SK-N-SH (cell line): ENCODE data around the gene B3GALT5. TPM values are rescaled to one million over a fixed set of nuclear protein-coding genes. Genes with fewer than 3 reads are reported as not detected.

Source experiments
- CTCF ChIA-PET: fragments of 300-600, 350-600 bp; formaldehyde crosslinking; extraction: SDS; loops from one replicate; lab custom pipeline; 2021; lab: Yijun Ruan, JAX
- POLR2A ChIA-PET: fragments of 350-600 bp; sonication (Branson Sonifier 250); formaldehyde crosslinking; extraction: SDS; loops from one replicate; lab custom pipeline; 2020; ENCODE audit warnings: antibody characterized with exemption, inconsistent platforms; lab: Yijun Ruan, JAX
- DNase-seq: peaks from one replicate; pipeline ENCODE4 v3.0.0; 2012
- H2AFZ ChIP-seq: fragments of 200-600 bp; sonication (generic); 2 replicates; pipeline ENCODE4 v1.8.1; 2016; ENCODE audit warnings: antibody characterized with exemption, mild to moderate bottlenecking, low read depth
- H3F3A ChIP-seq: fragments of 200-600 bp; sonication (generic); replicated peaks from 2 replicates; pipeline ENCODE3; 2016; ENCODE audit warnings: antibody characterized with exemption, mild to moderate bottlenecking; ENCODE audit not compliant: insufficient read depth
- H3K27ac ChIP-seq, 2 experiments: fragments of 200-500 bp in 1 of 2; fragments of 200-600 bp in 1 of 2; sonication (Bioruptor generic) in 1 of 2; sonication (generic), shearing (Covaris generic) in 1 of 2; 2 replicates each; pipeline versions ENCODE4 v1.5.1 to v1.6.1; 2014 to 2016; ENCODE audit warnings: low read depth in 2 of 2, inconsistent platforms in 1 of 2, low read length in 1 of 2, mild to moderate bottlenecking in 1 of 2, mixed read lengths in 1 of 2
- H3K27me3 ChIP-seq: fragments of 200-600 bp; sonication (generic), shearing (Covaris generic); 2 replicates; pipeline ENCODE4 v1.6.1; 2016; ENCODE audit warnings: mixed run types; ENCODE audit not compliant: insufficient read depth
- H3K36me3 ChIP-seq, 2 experiments: fragments of 200-500 bp in 1 of 2; fragments of 200-600 bp in 1 of 2; sonication (Bioruptor generic) in 1 of 2; sonication (generic) in 1 of 2; replicated peaks in 1 of 2; 2 replicates each; pipeline versions ENCODE3 to v1.5.1; 2014 to 2016; ENCODE audit warnings: low read length in 1 of 2, mild to moderate bottlenecking in 1 of 2; ENCODE audit not compliant: insufficient read depth in 2 of 2, control insufficient read depth in 1 of 2
- H3K4me1 ChIP-seq, 2 experiments: fragments of 200-500 bp in 1 of 2; fragments of 200-600 bp in 1 of 2; sonication (Bioruptor generic) in 1 of 2; sonication (generic), shearing (Covaris generic) in 1 of 2; 2 replicates each; pipeline versions ENCODE4 v1.5.1 to v1.6.1; 2014 to 2016; ENCODE audit warnings: low read depth in 1 of 2, low read length in 1 of 2, mixed run types in 1 of 2; ENCODE audit not compliant: insufficient read depth in 2 of 2, control insufficient read depth in 1 of 2
- H3K4me2 ChIP-seq: fragments of 200-600 bp; sonication (generic), shearing (Covaris generic); 2 replicates; pipeline ENCODE4 v1.6.1; 2017; ENCODE audit warnings: mixed run types
- H3K4me3 ChIP-seq, 2 experiments: fragments of 200-500 bp in 1 of 2; fragments of 200-600 bp in 1 of 2; sonication (Bioruptor generic) in 1 of 2; sonication (generic), shearing (Covaris generic) in 1 of 2; 2 replicates each; pipeline versions ENCODE4 v1.5.1 to v1.8.1; 2014 to 2016; ENCODE audit warnings: low read depth in 2 of 2, inconsistent platforms in 1 of 2, low read length in 1 of 2, mild to moderate bottlenecking in 1 of 2, mixed read lengths in 1 of 2, moderate library complexity in 1 of 2
- H3K79me2 ChIP-seq: fragments of 200-600 bp; sonication (generic); 2 replicates; pipeline ENCODE4 v1.8.1; 2017; ENCODE audit warnings: mild to moderate bottlenecking; ENCODE audit not compliant: insufficient read depth
- H3K9ac ChIP-seq: fragments of 200-600 bp; sonication (generic); 2 replicates; pipeline ENCODE4 v1.6.1; 2017; ENCODE audit warnings: mixed run types
- H3K9me2 ChIP-seq: fragments of 200-600 bp; sonication (generic); 2 replicates; pipeline ENCODE4 v1.6.1; 2017; ENCODE audit warnings: mixed run types
- H3K9me3 ChIP-seq: fragments of 200-600 bp; sonication (generic); 2 replicates; pipeline ENCODE4 v1.6.1; 2017; ENCODE audit warnings: mixed run types, mild to moderate bottlenecking, moderate library complexity
- H4K20me1 ChIP-seq: fragments of 200-600 bp; sonication (generic); 2 replicates; pipeline ENCODE4 v1.6.1; 2017; ENCODE audit warnings: mild to moderate bottlenecking, mixed run types; ENCODE audit not compliant: insufficient read depth
- CTCF ChIP-seq: fragments of 200-600 bp; sonication (generic); IDR thresholded peaks from 2 replicates; pipeline ENCODE4 v1.6.1; 2017; ENCODE audit warnings: antibody characterized with exemption, mild to moderate bottlenecking, moderate library complexity
- EZH2phosphoT487 ChIP-seq: fragments of 200-600 bp; sonication (generic); IDR thresholded peaks from 2 replicates; pipeline ENCODE4 v1.6.1; 2017; ENCODE audit warnings: low read depth, mixed run types, mild to moderate bottlenecking, antibody characterized with exemption, moderate library complexity, borderline replicate concordance
- FOXM1 ChIP-seq: IDR thresholded peaks from 2 replicates; pipeline ENCODE4 v1.4.0; 2012; ENCODE audit warnings: low read depth, mild to moderate bottlenecking
- MAX ChIP-seq: IDR thresholded peaks from 2 replicates; pipeline ENCODE4 v1.4.0; 2012; ENCODE audit warnings: low read depth
- RAD21 ChIP-seq: IDR thresholded peaks from 2 replicates; pipeline ENCODE4 v1.6.1; 2012; ENCODE audit warnings: mild to moderate bottlenecking, low read length
- RCOR1 ChIP-seq: fragments of 150-350 bp; IDR thresholded peaks from 2 replicates; pipeline ENCODE4 v1.6.1; 2017; ENCODE audit warnings: antibody characterized with exemption, low read length
- RFX5 ChIP-seq: IDR thresholded peaks from 2 replicates; pipeline ENCODE4 v1.6.1; 2012; ENCODE audit warnings: mild to moderate bottlenecking, improper control_type of control experiment, low read length
- SIN3A ChIP-seq: IDR thresholded peaks from 2 replicates; pipeline ENCODE4 v1.6.1; 2012; ENCODE audit warnings: low read depth, mild to moderate bottlenecking, low read length, moderate library complexity, borderline replicate concordance
- SMC3 ChIP-seq: IDR thresholded peaks from 2 replicates; pipeline ENCODE4 v1.6.1; 2012; ENCODE audit warnings: low read depth, low read length, improper control_type of control experiment
- TCF12 ChIP-seq: IDR thresholded peaks from 2 replicates; pipeline ENCODE4 v1.4.0; 2012
- WGBS: methylation state at CpG from one replicate; pipeline ENCODE4 v1.1.6; 2017; ENCODE audit warnings: low lambda C conversion rate; 5-methylcytosine and 5-hydroxymethylcytosine counted together
- polyA plus RNA-seq, 3 experiments: library from polyadenylated mRNA; depleted of rRNA; stranded (reverse); fragments of >200 nt; gene quantifications; 2 replicates each; pipeline ENCODE4 v1.2.3, GENCODE V29; 2012
- TF ChIP-seq, protein P1 (sequence below): IDR thresholded peaks from 2 replicates; pipeline ENCODE4; 2012

The B3GALT5 gene
- polyA plus RNA-seq, 1 of the 3 experiments (the other 2 are of a cell fraction): 0.35 TPM

GRCh38 chr21:39715804-39716397 lies 103.2 kb downstream of the B3GALT5 start:
- CTCF ChIA-PET: interaction anchor here (0.6 to 17.0 kb wide), 30 partner anchors 8 to 200 kb away, joined by 3 to 244 read pairs (median 4); no protein-coding TSS in a partner anchor
- no peaks in the 10 kb centered on the region for H3K36me3 ChIP-seq
- H3K4me2 ChIP-seq: no peak overlapping the region
- H3K4me3 ChIP-seq: no peak overlapping the region; a peak in 1 of 4 replicates
- no peak overlapping the region for H3K27ac ChIP-seq
- TF ChIP-seq FOXM1 (no peak), EZH2phosphoT487 (no peak), SMC3 (peak; percentile 85), RAD21 (peak; percentile 80), MAX (no peak), CTCF (peak; percentile 76)
- POLR2A ChIA-PET: no interaction called here
- no peaks in the 10 kb centered on the region for H3K4me1 ChIP-seq
- no peaks in the 10 kb centered on the region for H3K27me3 ChIP-seq
- WGBS: 29% methylated on average over 9 of the region's 10 CpGs
- no peaks in the 10 kb centered on the region for H3K79me2 ChIP-seq
- no peaks in the 10 kb centered on the region for H3K9me2 ChIP-seq
- H3K9ac ChIP-seq: no peak overlapping the region
- peak; percentile 54 for DNase-seq
- no peaks in the 10 kb centered on the region for H4K20me1 ChIP-seq
- H3K9me3 ChIP-seq: no peaks in the 10 kb centered on the region
- H2AFZ ChIP-seq: no peak overlapping the region
- no peaks in the 10 kb centered on the region for H3F3A ChIP-seq

GRCh38 chr21:39720126-39720778 lies 107.5 kb downstream of the B3GALT5 start:
- ChIA-PET POLR2A (no interaction called here), CTCF (interaction anchor here (17.0 kb wide), 1 partner anchor 204 kb away, joined by 244 read pairs; no protein-coding TSS in a partner anchor)
- 13% methylated on average over 5 of the region's 5 CpGs for WGBS
- TF ChIP-seq RCOR1 (no peak), CTCF (no peak), SIN3A (no peak), RFX5 (no peak), SMC3 (no peak), TCF12 (no peak)
- TF ChIP-seq, protein P1, sequence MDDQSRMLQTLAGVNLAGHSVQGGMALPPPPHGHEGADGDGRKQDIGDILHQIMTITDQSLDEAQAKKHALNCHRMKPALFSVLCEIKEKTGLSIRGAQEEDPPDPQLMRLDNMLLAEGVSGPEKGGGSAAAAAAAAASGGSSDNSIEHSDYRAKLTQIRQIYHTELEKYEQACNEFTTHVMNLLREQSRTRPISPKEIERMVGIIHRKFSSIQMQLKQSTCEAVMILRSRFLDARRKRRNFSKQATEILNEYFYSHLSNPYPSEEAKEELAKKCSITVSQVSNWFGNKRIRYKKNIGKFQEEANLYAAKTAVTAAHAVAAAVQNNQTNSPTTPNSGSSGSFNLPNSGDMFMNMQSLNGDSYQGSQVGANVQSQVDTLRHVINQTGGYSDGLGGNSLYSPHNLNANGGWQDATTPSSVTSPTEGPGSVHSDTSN: no peak
- Histone ChIP-seq H3K27ac (no peak overlapping the region), H3K4me3 (no peak overlapping the region), H3K9ac (no peak overlapping the region), H3K9me2 (no peaks in the 10 kb centered on the region), H3K9me3 (no peaks in the 10 kb centered on the region), H4K20me1 (no peaks in the 10 kb centered on the region), H3K4me2 (no peak overlapping the region), H3K79me2 (no peaks in the 10 kb centered on the region), H3K27me3 (no peaks in the 10 kb centered on the region), H2AFZ (no peak overlapping the region), H3K36me3 (no peaks in the 10 kb centered on the region), H3K4me1 (peaks cover 0 to 3% of the 10 kb centered on the region in 2 experiments; a peak in 2 of 4 replicates), H3F3A (no peaks in the 10 kb centered on the region)
- DNase-seq: no peak
